ENCODE data around the gene POLR1B. TPM values are rescaled to one million over a fixed set of nuclear protein-coding genes. Genes with fewer than 3 reads are reported as not detected.

POLR1B gene
- total and polyA plus RNA-seq, 10 of the 15 experiments (the other 5 are each of a cell fraction or from before 2014, with no cell fraction given): 13.4 to 55.8 (median 35.9) TPM

DNA sequence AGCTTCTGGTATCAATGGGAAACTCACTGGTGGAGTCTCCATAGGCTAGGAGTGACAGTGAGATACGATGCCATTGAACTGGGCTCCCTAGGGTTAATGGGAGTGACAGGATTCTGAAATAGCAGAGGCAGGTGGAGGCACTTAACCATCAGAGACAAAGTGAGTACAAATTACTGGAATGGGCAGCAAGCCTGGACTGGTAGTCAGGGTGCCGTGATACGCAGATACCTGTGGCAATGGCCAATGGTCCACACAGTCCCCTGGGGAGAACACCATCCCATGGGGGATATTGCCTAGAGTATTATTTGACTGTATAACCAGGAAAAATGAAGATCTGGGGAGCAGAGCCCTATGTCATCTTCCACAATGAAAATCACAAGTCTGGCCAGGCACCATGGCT, 59.5 kb downstream of the POLR1B start:
- ChIA-PET SMC1A (ENCODE audit: uncharacterized antibody, unreplicated experiment) (interaction anchor here (1.6 to 8.0 kb wide), 4 partner anchors 25 to 340 kb away, joined by 5 to 122 read pairs (median 50); no protein-coding TSS in a partner anchor), POLR2A (no interaction called here), CTCF (interaction anchor here (0.7 to 15.3 kb wide), 7 partner anchors 15 to 340 kb away, joined by 3 to 286 read pairs (median 21); no protein-coding TSS in a partner anchor), RAD21 (ENCODE audit: unreplicated experiment) (interaction anchor here (0.7 to 8.3 kb wide), 5 partner anchors 17 to 340 kb away, joined by 3 to 132 read pairs (median 25); partner anchors contain the start of gene CHCHD5)
- Histone ChIP-seq H3K4me2 (ENCODE audit: control insufficient read depth, insufficient read depth) (no peak overlapping the region), H3K27me3 (replicated peaks in 1 of 2; ENCODE audit: control insufficient read depth in 2 of 2, insufficient read depth in 2 of 2, low read length in 1 of 2) (no peaks in the 10 kb centered on the region), H3K9ac (ENCODE audit: control insufficient read depth, insufficient read depth, low read length) (no peak overlapping the region), H3K4me3 (no peak overlapping the region), H2AFZ (ENCODE audit: control insufficient read depth, low read depth, low read length) (no peak overlapping the region), H3K36me3 (ENCODE audit: control insufficient read depth in 2 of 2, insufficient read depth in 2 of 2, low read length in 1 of 2) (no peaks in the 10 kb centered on the region), H3K79me2 (ENCODE audit: control insufficient read depth, insufficient read depth, low read length) (no peaks in the 10 kb centered on the region), H3K9me3 (replicated peaks; ENCODE audit: control insufficient read depth, insufficient read depth, low read length) (no peaks in the 10 kb centered on the region), H4K20me1 (ENCODE audit: control insufficient read depth, insufficient read depth) (no peaks in the 10 kb centered on the region), H3K27ac (ENCODE audit: control insufficient read depth, insufficient read depth) (no peak overlapping the region), H3K4me1 (ENCODE audit: control insufficient read depth, insufficient read depth, low read length) (no peaks in the 10 kb centered on the region; the same call in 1 of the 2 replicates)
- WGBS (ENCODE audit: insufficient coverage, insufficient replicate concordance, low lambda C conversion rate, missing lambda C conversion rate): 73% methylated on average over 3 of the region's 3 CpGs
- FAIRE-seq (no peak), ATAC-seq (no peak), DNase-seq (ENCODE audit: low read depth, low spot score) (no peak)
- intact Hi-C loops (cut with micrococcal nuclease; ENCODE audit: unreplicated experiment) (loop anchor here (2.0 to 5.0 kb wide), 2 partner anchors 283 to 356 kb away; no protein-coding TSS in a partner anchor), in situ Hi-C loops (cut with MboI) (loop anchor here (5.0 kb wide), 1 partner anchor 121 kb away; the partner anchor contains the start of gene NT5DC4)
- BruUV-seq (replicated peaks): no TSS peak
- no peak for TF ChIP-seq MTA2 (IDR thresholded peaks at IDR 0.05; ENCODE audit: low read depth)
- TF ChIP-seq RB1 (IDR thresholded peaks at IDR 0.05; ENCODE audit: borderline replicate concordance): no peak
- no peak for TF ChIP-seq POLR2A (IDR thresholded peaks at IDR 0.05; ENCODE audit: low read depth, low read length)
- no peak for TF ChIP-seq SREBF1 (IDR thresholded peaks at IDR 0.05; ENCODE audit: low read length)
- TF ChIP-seq NBN (IDR thresholded peaks at IDR 0.05): no peak
- TF ChIP-seq FOS (IDR thresholded peaks at IDR 0.05; ENCODE audit: borderline replicate concordance, extremely low read depth, insufficient read length): no peak
- TF ChIP-seq LARP7 (IDR thresholded peaks at IDR 0.05): no peak
- no peak for TF ChIP-seq CBX5 (IDR thresholded peaks at IDR 0.05; ENCODE audit: low read depth)
- TF ChIP-seq EED (IDR thresholded peaks at IDR 0.05; ENCODE audit: low read depth): no peak

Measured in GM12878 (cell line).